ENCODE data around the gene PLIN1.

Gene PLIN1

GRCh38 chr15:89628806-89629715 is 50.1 kb downstream of the PLIN1 start:
- in situ Hi-C loops (cut with MboI; ENCODE audit: low sequenced_read_pairs), result no loop called here

- in situ Hi-C loops (cut with MboI; ENCODE audit: low sequenced_read_pairs), result no loop called here
Measured at GRCh38 chr15:89628301-89628700, 50.9 kb downstream of the PLIN1 start.

- in situ Hi-C loops (cut with MboI; ENCODE audit: low sequenced_read_pairs), result no loop called here
Measured at GRCh38 chr15:89627256-89627970, 51.8 kb downstream of the PLIN1 start.

- in situ Hi-C loops (cut with MboI; ENCODE audit: low sequenced_read_pairs), result no loop called here
Measured at GRCh38 chr15:89625716-89626115, 53.5 kb downstream of the PLIN1 start.

- in situ Hi-C loops (cut with MboI; ENCODE audit: low sequenced_read_pairs), result no loop called here
Measured at GRCh38 chr15:89623165-89623564, 56.0 kb downstream of the PLIN1 start.

- in situ Hi-C loops (cut with MboI; ENCODE audit: low sequenced_read_pairs), result no loop called here
Measured at GRCh38 chr15:89621547-89621946, 57.6 kb downstream of the PLIN1 start.

GRCh38 chr15:89616228-89616627 is 62.9 kb downstream of the PLIN1 start:
- in situ Hi-C loops (cut with MboI; ENCODE audit: low sequenced_read_pairs), result no loop called here

GRCh38 chr15:89615135-89615534 is 64.0 kb downstream of the PLIN1 start:
- in situ Hi-C loops (cut with MboI; ENCODE audit: low sequenced_read_pairs), result no loop called here
